C4-2B (cell line): ENCODE results near the gene SKOR1.

Experiments
- ZFX ChIP-seq: fragments of 450-650 bp; IDR thresholded peaks from 2 replicates; pipeline ENCODE4 v1.6.1; 2017
- TF ChIP-seq, protein P1 (sequence below): fragments of 450-650 bp; conservative IDR thresholded peaks from 2 replicates; pipeline ENCODE4 v1.5.1; 2017; ENCODE audit warnings: mild to moderate bottlenecking

DNA sequence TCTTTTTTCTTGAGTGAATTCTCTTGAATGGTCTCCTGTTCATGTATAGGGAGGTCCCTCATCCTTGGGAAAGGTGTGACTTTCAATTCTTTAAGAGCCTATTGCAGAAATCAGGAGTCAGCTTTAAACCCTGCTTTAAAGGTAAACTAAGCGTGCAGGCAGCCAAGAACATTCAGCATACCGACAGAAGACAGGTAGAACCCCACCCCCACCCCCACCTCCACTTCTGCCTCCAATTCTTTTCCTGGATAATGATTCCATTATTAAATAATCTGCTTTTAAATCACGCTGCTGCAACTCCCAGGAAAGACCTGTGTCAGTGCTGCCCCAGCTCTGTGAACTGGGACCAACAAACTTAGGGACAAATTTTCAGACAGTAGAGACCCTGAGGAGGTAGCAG lies 49.3 kb upstream of the SKOR1 start:
- TF ChIP-seq, protein P1, sequence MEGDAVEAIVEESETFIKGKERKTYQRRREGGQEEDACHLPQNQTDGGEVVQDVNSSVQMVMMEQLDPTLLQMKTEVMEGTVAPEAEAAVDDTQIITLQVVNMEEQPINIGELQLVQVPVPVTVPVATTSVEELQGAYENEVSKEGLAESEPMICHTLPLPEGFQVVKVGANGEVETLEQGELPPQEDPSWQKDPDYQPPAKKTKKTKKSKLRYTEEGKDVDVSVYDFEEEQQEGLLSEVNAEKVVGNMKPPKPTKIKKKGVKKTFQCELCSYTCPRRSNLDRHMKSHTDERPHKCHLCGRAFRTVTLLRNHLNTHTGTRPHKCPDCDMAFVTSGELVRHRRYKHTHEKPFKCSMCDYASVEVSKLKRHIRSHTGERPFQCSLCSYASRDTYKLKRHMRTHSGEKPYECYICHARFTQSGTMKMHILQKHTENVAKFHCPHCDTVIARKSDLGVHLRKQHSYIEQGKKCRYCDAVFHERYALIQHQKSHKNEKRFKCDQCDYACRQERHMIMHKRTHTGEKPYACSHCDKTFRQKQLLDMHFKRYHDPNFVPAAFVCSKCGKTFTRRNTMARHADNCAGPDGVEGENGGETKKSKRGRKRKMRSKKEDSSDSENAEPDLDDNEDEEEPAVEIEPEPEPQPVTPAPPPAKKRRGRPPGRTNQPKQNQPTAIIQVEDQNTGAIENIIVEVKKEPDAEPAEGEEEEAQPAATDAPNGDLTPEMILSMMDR = no peak
- TF ChIP-seq ZFX = no peak
